ENCODE results near the gene HBG2.

DNA sequence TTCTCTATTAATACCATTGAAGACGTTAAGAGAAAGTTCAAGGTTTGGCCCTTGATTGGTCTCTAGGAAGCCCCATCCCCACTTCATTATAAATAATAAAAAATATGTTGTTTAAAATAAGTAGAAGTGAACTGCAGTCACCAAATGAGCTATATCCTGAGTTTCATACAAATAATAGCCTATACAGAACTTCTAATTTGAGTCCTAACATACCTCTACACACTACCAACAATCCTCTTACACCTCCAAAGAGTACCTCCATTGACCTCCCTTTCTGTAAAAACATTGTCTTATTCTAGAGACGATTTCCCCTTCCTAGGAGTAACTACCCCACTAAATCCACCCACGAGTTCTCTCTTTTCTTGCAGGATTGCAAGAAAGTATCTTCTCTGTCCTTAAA lies 13.1 kb downstream of the HBG2 start:
- TF ChIP-seq POLR2AphosphoS5 (IDR thresholded peaks at IDR 0.05; ENCODE audit: low read depth, low read length): no peak
- no peak for TF ChIP-seq KDM1A (IDR thresholded peaks at IDR 0.05; ENCODE audit: borderline replicate concordance, low read length)
- no peak for TF ChIP-seq CTCF (IDR thresholded peaks at IDR 0.05; ENCODE audit: control extremely low read depth in 1 of 3, insufficient read depth in 1 of 3, low read depth in 1 of 3, low read length in 3 of 3)
- TF ChIP-seq CEBPB (IDR thresholded peaks at IDR 0.05; ENCODE audit: low read depth, low read length): no peak
- no peak for TF ChIP-seq BCL11A (IDR thresholded peaks at IDR 0.05; ENCODE audit: low read depth in 2 of 2, low read length in 2 of 2)
- TF ChIP-seq RNF2 (IDR thresholded peaks at IDR 0.05; ENCODE audit: borderline replicate concordance, low read depth, low read length, missing control alignments, poor library complexity, severe bottlenecking): no peak
- no peak for TF ChIP-seq YY1 (IDR thresholded peaks at IDR 0.05; ENCODE audit: low read depth, low read length)
- TF ChIP-seq RFX5 (IDR thresholded peaks at IDR 0.05; ENCODE audit: borderline replicate concordance, low read depth, low read length): no peak
- no peak for TF ChIP-seq JUN (IDR thresholded peaks at IDR 0.05; ENCODE audit: low read depth, low read length)
- no peak for TF ChIP-seq EZH2 (IDR thresholded peaks at IDR 0.05; ENCODE audit: low read depth, low read length, severe bottlenecking)
- TF ChIP-seq POLR2A (IDR thresholded peaks at IDR 0.05; ENCODE audit: control extremely low read depth in 1 of 2, low read depth in 2 of 2, low read length in 2 of 2): no peak
